SU-DHL-6 (cell line): ENCODE data around the gene SMAD4.

Source experiments
- EZH2phosphoT487 ChIP-seq: fragments of 200-600 bp; sonication (generic), shearing (Covaris generic); conservative IDR thresholded peaks from 2 replicates; pipeline ENCODE4 v1.6.1; 2018; ENCODE audit warnings: mild to moderate bottlenecking, antibody characterized with exemption, low read length, moderate library complexity, mixed read lengths
- TF ChIP-seq, protein P1 (sequence below): fragments of 200-600 bp; sonication (generic); IDR thresholded peaks from one replicate; pipeline ENCODE4 v1.5.1; 2017; ENCODE audit warnings: antibody characterized with exemption, mild to moderate bottlenecking, low read length, moderate library complexity; ENCODE audit not compliant: insufficient read depth, poor library complexity, severe bottlenecking

DNA sequence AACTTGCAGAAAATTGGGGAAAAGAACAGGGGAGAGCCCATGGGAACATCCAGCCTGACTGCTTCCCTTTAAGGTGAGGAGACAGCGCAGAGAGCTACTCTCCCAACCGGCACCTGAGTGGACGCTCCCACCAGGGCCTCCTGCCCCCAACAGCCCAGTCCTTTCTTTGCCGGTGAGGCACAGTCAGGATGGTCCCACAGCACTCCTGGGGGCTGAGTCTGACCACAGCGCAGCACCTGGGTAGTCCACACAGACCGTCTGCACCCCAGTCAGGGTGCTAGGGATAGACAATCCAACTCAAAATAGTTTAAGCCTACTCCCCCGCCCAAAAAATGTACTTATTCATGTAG, 93.0 kb downstream of the SMAD4 start:
- TF ChIP-seq, protein P1, sequence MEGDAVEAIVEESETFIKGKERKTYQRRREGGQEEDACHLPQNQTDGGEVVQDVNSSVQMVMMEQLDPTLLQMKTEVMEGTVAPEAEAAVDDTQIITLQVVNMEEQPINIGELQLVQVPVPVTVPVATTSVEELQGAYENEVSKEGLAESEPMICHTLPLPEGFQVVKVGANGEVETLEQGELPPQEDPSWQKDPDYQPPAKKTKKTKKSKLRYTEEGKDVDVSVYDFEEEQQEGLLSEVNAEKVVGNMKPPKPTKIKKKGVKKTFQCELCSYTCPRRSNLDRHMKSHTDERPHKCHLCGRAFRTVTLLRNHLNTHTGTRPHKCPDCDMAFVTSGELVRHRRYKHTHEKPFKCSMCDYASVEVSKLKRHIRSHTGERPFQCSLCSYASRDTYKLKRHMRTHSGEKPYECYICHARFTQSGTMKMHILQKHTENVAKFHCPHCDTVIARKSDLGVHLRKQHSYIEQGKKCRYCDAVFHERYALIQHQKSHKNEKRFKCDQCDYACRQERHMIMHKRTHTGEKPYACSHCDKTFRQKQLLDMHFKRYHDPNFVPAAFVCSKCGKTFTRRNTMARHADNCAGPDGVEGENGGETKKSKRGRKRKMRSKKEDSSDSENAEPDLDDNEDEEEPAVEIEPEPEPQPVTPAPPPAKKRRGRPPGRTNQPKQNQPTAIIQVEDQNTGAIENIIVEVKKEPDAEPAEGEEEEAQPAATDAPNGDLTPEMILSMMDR = no peak
- TF ChIP-seq EZH2phosphoT487 = no peak
